Measurements from ENCODE around the gene LMO7. TPM values are rescaled to one million over a fixed set of nuclear protein-coding genes. Genes with fewer than 3 reads are reported as not detected.

Gene LMO7
- total RNA-seq, 2 donors from 2014 or later, result 118 to 193 TPM

DNA sequence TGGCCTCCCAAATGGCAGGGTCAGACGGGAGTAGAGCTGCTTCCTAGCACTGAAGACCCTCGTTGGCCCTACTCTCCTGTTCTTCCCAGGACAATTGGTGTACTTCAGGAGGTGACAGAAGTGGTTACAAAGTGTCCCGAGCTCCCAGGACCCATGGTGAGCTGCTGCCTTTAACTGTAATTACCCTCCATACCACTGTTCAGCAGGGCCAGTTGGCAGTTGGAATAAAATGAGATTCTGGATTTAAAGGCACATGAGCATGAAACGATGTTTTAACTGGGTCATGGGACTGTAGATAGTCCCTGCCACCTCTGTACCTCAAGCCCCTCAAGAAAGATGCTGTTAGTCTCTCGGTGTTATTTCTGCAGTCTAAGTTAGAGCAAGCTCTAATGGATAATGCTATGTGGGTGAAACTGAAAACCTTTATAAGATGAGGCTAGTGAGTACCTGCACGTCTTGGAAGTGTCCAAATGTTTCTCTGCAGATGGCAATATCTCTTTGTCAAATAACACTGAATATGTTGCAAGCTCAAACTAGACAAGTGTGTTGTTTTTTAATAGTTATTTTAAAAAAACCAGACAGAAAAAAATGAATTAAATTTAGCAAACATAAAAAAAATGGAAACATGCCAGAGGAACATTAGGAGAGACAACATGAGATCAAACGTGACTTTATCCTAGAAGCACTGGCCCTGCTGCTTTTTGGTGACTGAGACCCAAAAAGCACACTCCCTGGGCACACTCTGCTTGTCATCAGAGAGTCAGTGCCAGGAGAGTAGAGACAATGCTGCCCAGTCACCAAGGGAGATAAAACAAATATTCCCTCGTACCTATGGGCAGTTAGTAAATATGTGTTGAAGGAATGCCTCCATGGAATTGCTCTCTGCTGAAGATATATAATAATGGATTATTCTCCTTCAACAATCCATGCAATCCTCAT is 266.3 kb downstream of the LMO7 start:
- no peaks in the 10 kb centered on the region for H3K9me3 ChIP-seq
- no peaks in the 10 kb centered on the region for H3K4me1 ChIP-seq
- no peaks in the 10 kb centered on the region for H3K36me3 ChIP-seq
- intact Hi-C loops (cut with DNase I), result no loop called here
- H3K4me3 ChIP-seq, result no peak overlapping the region
- H3K27me3 ChIP-seq, result no peaks in the 10 kb centered on the region
- no peak for DNase-seq
- no peak overlapping the region for H3K27ac ChIP-seq
- TF ChIP-seq CTCF (IDR thresholded peaks at IDR 0.05), result no peak
- H3K9ac ChIP-seq (ENCODE audit: low read depth in 2 of 2, low read length in 2 of 2), result no peak overlapping the region

- no peaks in the 10 kb centered on the region for H3K4me1 ChIP-seq
- no peaks in the 10 kb centered on the region for H3K27me3 ChIP-seq
- no peak overlapping the region for H3K4me3 ChIP-seq
- H3K27ac ChIP-seq, result no peak overlapping the region
- no peaks in the 10 kb centered on the region for H3K9me3 ChIP-seq
- no peaks in the 10 kb centered on the region for H3K36me3 ChIP-seq
- no peak for TF ChIP-seq CTCF (IDR thresholded peaks at IDR 0.05)
- intact Hi-C loops (cut with DNase I), result no loop called here
- DNase-seq, result no peak
- H3K9ac ChIP-seq (ENCODE audit: low read depth in 2 of 2, low read length in 2 of 2), result no peak overlapping the region
Measured at GRCh38 chr13:75904012-75904411, 267.9 kb downstream of the LMO7 start.

GRCh38 chr13:75906315-75906714 is 270.2 kb downstream of the LMO7 start:
- Histone ChIP-seq H3K4me1 (no peaks in the 10 kb centered on the region), H3K27me3 (no peaks in the 10 kb centered on the region), H3K9ac (ENCODE audit: low read depth in 2 of 2, low read length in 2 of 2) (no peak overlapping the region), H3K27ac (no peak overlapping the region), H3K36me3 (no peaks in the 10 kb centered on the region), H3K4me3 (no peak overlapping the region), H3K9me3 (no peaks in the 10 kb centered on the region)
- intact Hi-C loops (cut with DNase I), result no loop called here
- DNase-seq, result no peak
- no peak for TF ChIP-seq CTCF (IDR thresholded peaks at IDR 0.05)

DNA sequence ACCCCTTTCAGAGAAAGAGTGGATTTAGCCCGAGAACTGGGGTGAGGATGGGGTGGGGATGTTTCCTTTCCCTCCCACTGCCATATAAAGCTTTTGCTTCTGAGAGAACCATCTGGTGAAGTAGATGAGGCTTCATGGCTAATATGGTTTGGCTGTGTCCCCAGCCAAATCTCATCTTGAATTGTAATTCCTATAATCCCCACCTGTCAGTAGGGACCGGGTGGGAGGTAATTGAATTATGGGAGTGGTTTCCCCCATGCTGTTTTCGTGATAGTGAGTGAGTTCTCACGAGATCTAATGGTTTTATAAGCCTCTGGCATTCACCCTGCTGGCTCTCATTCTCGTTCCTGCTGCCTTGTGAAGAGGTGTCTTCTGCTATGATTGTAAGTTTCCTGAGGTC is 270.9 kb downstream of the LMO7 start:
- no peak overlapping the region for H3K27ac ChIP-seq
- no peaks in the 10 kb centered on the region for H3K4me1 ChIP-seq
- no peaks in the 10 kb centered on the region for H3K27me3 ChIP-seq
- H3K36me3 ChIP-seq, result no peaks in the 10 kb centered on the region
- TF ChIP-seq CTCF (IDR thresholded peaks at IDR 0.05), result no peak
- no peak overlapping the region for H3K9ac ChIP-seq (ENCODE audit: low read depth in 2 of 2, low read length in 2 of 2)
- no peak overlapping the region for H3K4me3 ChIP-seq
- no peak for DNase-seq
- intact Hi-C loops (cut with DNase I), result no loop called here
- no peaks in the 10 kb centered on the region for H3K9me3 ChIP-seq

- DNase-seq, result peak; percentile 21
- H3K4me1 ChIP-seq, result no peaks in the 10 kb centered on the region
- TF ChIP-seq CTCF (IDR thresholded peaks at IDR 0.05), result no peak
- intact Hi-C loops (cut with DNase I), result no loop called here
- no peak overlapping the region for H3K4me3 ChIP-seq
- no peaks in the 10 kb centered on the region for H3K9me3 ChIP-seq
- no peak overlapping the region for H3K27ac ChIP-seq
- H3K36me3 ChIP-seq, result no peaks in the 10 kb centered on the region
- no peaks in the 10 kb centered on the region for H3K27me3 ChIP-seq
- H3K9ac ChIP-seq (ENCODE audit: low read depth in 2 of 2, low read length in 2 of 2), result no peak overlapping the region
Measured at GRCh38 chr13:75908141-75908540, 272.0 kb downstream of the LMO7 start.

Other genes with a start within 250 kb of the LMO7 start
- 10 to 100 TPM; 16.7 to 27.9 TPM for gene TBC1D4, start 154.2 kb upstream of the LMO7 start, total RNA-seq
- 100 to 1,000 TPM; 118 to 157 TPM for gene COMMD6, start 98.5 kb upstream of the LMO7 start, total RNA-seq
- gene UCHL3, start 86.5 kb upstream of the LMO7 start, total RNA-seq, result 10 to 100 TPM; 42.9 to 50.7 TPM

Data from colonic mucosa (tissue), 4 donors.